ENCODE results near the gene CERS6.
A peak's percentile ranks its signal among the peaks of the same experiment; 100 is the strongest.

CERS6 gene

GRCh38 chr2:168678153-168678853, 222.2 kb downstream of the CERS6 start:
- Histone ChIP-seq H3K4me3 (ENCODE audit: control insufficient read depth in 1 of 7, extremely low read depth in 1 of 7, insufficient read depth in 4 of 7, low read depth in 2 of 7, low read length in 6 of 7) (no peak overlapping the region), H3K27ac (ENCODE audit: insufficient read depth in 1 of 2, low read depth in 1 of 2, low read length in 2 of 2, poor library complexity in 1 of 2, severe bottlenecking in 2 of 2) (no peak overlapping the region), H3K4me1 (ENCODE audit: control extremely low read depth in 1 of 4, control insufficient read depth in 4 of 4, insufficient read depth in 4 of 4, low read length in 3 of 4) (no peaks in the 10 kb centered on the region), H3K9me3 (ENCODE audit: control extremely low read depth in 1 of 5, control insufficient read depth in 4 of 5, insufficient read depth in 2 of 5, low read depth in 1 of 5, low read length in 4 of 5) (no peaks in the 10 kb centered on the region), H3K27me3 (replicated peaks in 2 of 5; ENCODE audit: control insufficient read depth in 4 of 5, insufficient read depth in 5 of 5, low read length in 4 of 5) (no peaks in the 10 kb centered on the region), H3K36me3 (ENCODE audit: control insufficient read depth in 4 of 4, insufficient read depth in 4 of 4, low read length in 3 of 4) (no peaks in the 10 kb centered on the region)
- CTCF ChIA-PET: interaction anchor here (1.0 kb wide), 1 partner anchor 9 kb away, joined by 4 read pairs; no protein-coding TSS in a partner anchor
- no peak for DNase-seq
- POLR2A ChIA-PET: no interaction called here
- 100% methylated on average over 7 of the region's 10 CpGs for WGBS (ENCODE audit: insufficient coverage)

- WGBS (ENCODE audit: insufficient coverage): no CpG with 5 or more reads among the region's 4 CpGs
- H3K4me1 ChIP-seq (ENCODE audit: control extremely low read depth in 1 of 4, control insufficient read depth in 4 of 4, insufficient read depth in 4 of 4, low read length in 3 of 4): peaks cover 0 to 2% (median 0%) of the 10 kb centered on the region in 4 experiments
- DNase-seq: no peak
- ChIA-PET POLR2A (no interaction called here), CTCF (interaction anchor here (1.0 kb wide), 1 partner anchor 10 kb away, joined by 4 read pairs; no protein-coding TSS in a partner anchor)
- no peaks in the 10 kb centered on the region for H3K9me3 ChIP-seq (ENCODE audit: control extremely low read depth in 1 of 5, control insufficient read depth in 4 of 5, insufficient read depth in 2 of 5, low read depth in 1 of 5, low read length in 4 of 5)
- no peak overlapping the region for H3K4me3 ChIP-seq (ENCODE audit: control insufficient read depth in 1 of 7, extremely low read depth in 1 of 7, insufficient read depth in 4 of 7, low read depth in 2 of 7, low read length in 6 of 7)
- no peaks in the 10 kb centered on the region for H3K27me3 ChIP-seq (replicated peaks in 2 of 5; ENCODE audit: control insufficient read depth in 4 of 5, insufficient read depth in 5 of 5, low read length in 4 of 5)
- H3K27ac ChIP-seq (ENCODE audit: insufficient read depth in 1 of 2, low read depth in 1 of 2, low read length in 2 of 2, poor library complexity in 1 of 2, severe bottlenecking in 2 of 2): no peak overlapping the region
- H3K36me3 ChIP-seq (ENCODE audit: control insufficient read depth in 4 of 4, insufficient read depth in 4 of 4, low read length in 3 of 4): peaks cover 0 to 3% (median 0%) of the 10 kb centered on the region in 4 experiments
Measured at GRCh38 chr2:168679081-168679480, 223.0 kb downstream of the CERS6 start.

GRCh38 chr2:168679741-168680310, 223.8 kb downstream of the CERS6 start:
- POLR2A ChIA-PET: no interaction called here
- no peak for DNase-seq
- peaks cover 0 to 4% (median 0%) of the 10 kb centered on the region in 4 experiments for H3K4me1 ChIP-seq (ENCODE audit: control extremely low read depth in 1 of 4, control insufficient read depth in 4 of 4, insufficient read depth in 4 of 4, low read length in 3 of 4)
- CTCF ChIA-PET: no interaction called here
- WGBS (ENCODE audit: insufficient coverage): 97% methylated on average over 7 of the region's 8 CpGs
- no peaks in the 10 kb centered on the region for H3K27me3 ChIP-seq (replicated peaks in 2 of 5; ENCODE audit: control insufficient read depth in 4 of 5, insufficient read depth in 5 of 5, low read length in 4 of 5)
- H3K36me3 ChIP-seq (ENCODE audit: control insufficient read depth in 4 of 4, insufficient read depth in 4 of 4, low read length in 3 of 4): peaks cover 0 to 3% (median 0%) of the 10 kb centered on the region in 4 experiments
- H3K9me3 ChIP-seq (ENCODE audit: control extremely low read depth in 1 of 5, control insufficient read depth in 4 of 5, insufficient read depth in 2 of 5, low read depth in 1 of 5, low read length in 4 of 5): no peaks in the 10 kb centered on the region
- no peak overlapping the region for H3K4me3 ChIP-seq (ENCODE audit: control insufficient read depth in 1 of 7, extremely low read depth in 1 of 7, insufficient read depth in 4 of 7, low read depth in 2 of 7, low read length in 6 of 7)
- no peak overlapping the region for H3K27ac ChIP-seq (ENCODE audit: insufficient read depth in 1 of 2, low read depth in 1 of 2, low read length in 2 of 2, poor library complexity in 1 of 2, severe bottlenecking in 2 of 2)

- H3K36me3 ChIP-seq (ENCODE audit: control insufficient read depth in 4 of 4, insufficient read depth in 4 of 4, low read length in 3 of 4): peaks cover 0 to 3% (median 0%) of the 10 kb centered on the region in 4 experiments
- WGBS (ENCODE audit: insufficient coverage): no CpG with 5 or more reads among the region's 1 CpG
- ChIA-PET POLR2A (no interaction called here), CTCF (no interaction called here)
- no peak overlapping the region for H3K27ac ChIP-seq (ENCODE audit: insufficient read depth in 1 of 2, low read depth in 1 of 2, low read length in 2 of 2, poor library complexity in 1 of 2, severe bottlenecking in 2 of 2)
- no peaks in the 10 kb centered on the region for H3K9me3 ChIP-seq (ENCODE audit: control extremely low read depth in 1 of 5, control insufficient read depth in 4 of 5, insufficient read depth in 2 of 5, low read depth in 1 of 5, low read length in 4 of 5)
- H3K4me1 ChIP-seq (ENCODE audit: control extremely low read depth in 1 of 4, control insufficient read depth in 4 of 4, insufficient read depth in 4 of 4, low read length in 3 of 4): peaks cover 0 to 23% (median 8%) of the 10 kb centered on the region in 4 experiments
- no peak overlapping the region for H3K4me3 ChIP-seq (ENCODE audit: control insufficient read depth in 1 of 7, extremely low read depth in 1 of 7, insufficient read depth in 4 of 7, low read depth in 2 of 7, low read length in 6 of 7)
- H3K27me3 ChIP-seq (replicated peaks in 2 of 5; ENCODE audit: control insufficient read depth in 4 of 5, insufficient read depth in 5 of 5, low read length in 4 of 5): no peaks in the 10 kb centered on the region
- DNase-seq: no peak
Measured at GRCh38 chr2:168683996-168684395, 227.9 kb downstream of the CERS6 start.

GRCh38 chr2:168684921-168685599, 229.0 kb downstream of the CERS6 start:
- H3K27ac ChIP-seq (ENCODE audit: insufficient read depth in 1 of 2, low read depth in 1 of 2, low read length in 2 of 2, poor library complexity in 1 of 2, severe bottlenecking in 2 of 2): peak overlapping the region in 1 of 2 experiments; percentile 76
- no peak for DNase-seq
- H3K27me3 ChIP-seq (replicated peaks in 2 of 5; ENCODE audit: control insufficient read depth in 4 of 5, insufficient read depth in 5 of 5, low read length in 4 of 5): no peaks in the 10 kb centered on the region
- no CpG with 5 or more reads among the region's 3 CpGs for WGBS (ENCODE audit: insufficient coverage)
- H3K4me3 ChIP-seq (ENCODE audit: control insufficient read depth in 1 of 7, extremely low read depth in 1 of 7, insufficient read depth in 4 of 7, low read depth in 2 of 7, low read length in 6 of 7): no peak overlapping the region
- CTCF ChIA-PET: interaction anchor here (0.8 to 4.8 kb wide), 4 partner anchors 33 to 338 kb away, joined by 3 to 96 read pairs (median 4); no protein-coding TSS in a partner anchor
- peaks cover 0 to 23% (median 8%) of the 10 kb centered on the region in 4 experiments for H3K4me1 ChIP-seq (ENCODE audit: control extremely low read depth in 1 of 4, control insufficient read depth in 4 of 4, insufficient read depth in 4 of 4, low read length in 3 of 4)
- POLR2A ChIA-PET: interaction anchor here (1.1 kb wide), 1 partner anchor 14 kb away, joined by 3 read pairs; no protein-coding TSS in a partner anchor
- no peaks in the 10 kb centered on the region for H3K9me3 ChIP-seq (ENCODE audit: control extremely low read depth in 1 of 5, control insufficient read depth in 4 of 5, insufficient read depth in 2 of 5, low read depth in 1 of 5, low read length in 4 of 5)
- H3K36me3 ChIP-seq (ENCODE audit: control insufficient read depth in 4 of 4, insufficient read depth in 4 of 4, low read length in 3 of 4): peaks cover 0 to 3% (median 0%) of the 10 kb centered on the region in 4 experiments

GRCh38 chr2:168685600-168686451, 229.8 kb downstream of the CERS6 start:
- H3K27me3 ChIP-seq (replicated peaks in 2 of 5; ENCODE audit: control insufficient read depth in 4 of 5, insufficient read depth in 5 of 5, low read length in 4 of 5): no peaks in the 10 kb centered on the region
- WGBS (ENCODE audit: insufficient coverage): 85% methylated on average over 8 of the region's 17 CpGs
- peaks cover 0 to 3% (median 0%) of the 10 kb centered on the region in 4 experiments for H3K36me3 ChIP-seq (ENCODE audit: control insufficient read depth in 4 of 4, insufficient read depth in 4 of 4, low read length in 3 of 4)
- H3K9me3 ChIP-seq (ENCODE audit: control extremely low read depth in 1 of 5, control insufficient read depth in 4 of 5, insufficient read depth in 2 of 5, low read depth in 1 of 5, low read length in 4 of 5): no peaks in the 10 kb centered on the region
- peak; percentile 86 to 96 (median 93) for DNase-seq
- peak overlapping the region in 2 of 7 experiments; percentile 37 to 60 for H3K4me3 ChIP-seq (ENCODE audit: control insufficient read depth in 1 of 7, extremely low read depth in 1 of 7, insufficient read depth in 4 of 7, low read depth in 2 of 7, low read length in 6 of 7)
- H3K27ac ChIP-seq (ENCODE audit: insufficient read depth in 1 of 2, low read depth in 1 of 2, low read length in 2 of 2, poor library complexity in 1 of 2, severe bottlenecking in 2 of 2): peak overlapping the region in 1 of 2 experiments; percentile 76
- CTCF ChIA-PET: interaction anchor here (0.8 to 4.8 kb wide), 12 partner anchors 34 to 342 kb away, joined by 3 to 96 read pairs (median 4); no protein-coding TSS in a partner anchor
- POLR2A ChIA-PET: interaction anchor here (0.6 to 1.1 kb wide), 2 partner anchors 14 to 407 kb away, joined by 3 read pairs; no protein-coding TSS in a partner anchor
- peaks cover 0 to 23% (median 8%) of the 10 kb centered on the region in 4 experiments for H3K4me1 ChIP-seq (ENCODE audit: control extremely low read depth in 1 of 4, control insufficient read depth in 4 of 4, insufficient read depth in 4 of 4, low read length in 3 of 4)

All from common myeloid progenitor, CD34-positive (primary cell).